Erythroblast (primary cell): ENCODE data around the gene KMT2D.

Experiments used
- GATA1 ChIP-seq: IDR thresholded peaks from 2 replicates; pipeline ENCODE4 v1.6.1; 2011; ENCODE audit warnings: low read depth, mild to moderate bottlenecking, control low read depth, low read length, moderate library complexity
- POLR2A ChIP-seq: IDR thresholded peaks from 2 replicates; pipeline ENCODE4 v1.6.1; 2011; ENCODE audit warnings: mild to moderate bottlenecking, low read length

GRCh38 chr12:49093792-49094159, 33.2 kb upstream of the KMT2D start:
- no peak for TF ChIP-seq POLR2A
- no peak for TF ChIP-seq GATA1
